GM12878 (cell line): Measurements from ENCODE around the gene ADD2. TPM values are rescaled to one million over a fixed set of nuclear protein-coding genes. Genes with fewer than 3 reads are reported as not detected.

Source experiments
- ATAC-seq: fragments of 200-7000 bp; cut with Tn5 transposase; 3 replicates; pipeline ENCODE4 v1.9.1; 2020; ENCODE audit warnings: mild to moderate bottlenecking, moderate library complexity
- BruUV-seq: library from RNA; stranded (reverse); fragments of 400-500 nt; replicated peaks from 2 replicates; lab custom pipeline; 2021; lab: Mats Ljungman, UMichigan
- CTCF ChIA-PET: fragments of 300-600 bp; sonication (Branson Sonifier 250); formaldehyde crosslinking; extraction: SDS; loops from one replicate; lab custom pipeline; 2021; ENCODE audit warnings: inconsistent platforms; lab: Yijun Ruan, JAX
- POLR2A ChIA-PET: fragments of 350-600 bp; formaldehyde crosslinking; extraction: SDS; loops from one replicate; lab custom pipeline; 2021; ENCODE audit warnings: inconsistent platforms; lab: Charles Lee
- RAD21 ChIA-PET: fragments of 300-600 bp; sonication (Branson Sonifier 250); formaldehyde crosslinking; loops from one replicate; lab custom pipeline; 2023; ENCODE audit warnings: antibody characterized with exemption; ENCODE audit not compliant: unreplicated experiment; lab: Charles Lee
- SMC1A ChIA-PET: fragments of 300-600 bp; sonication (Branson Sonifier 250); formaldehyde crosslinking; loops from one replicate; lab custom pipeline; 2023; ENCODE audit not compliant: unreplicated experiment, uncharacterized antibody; lab: Charles Lee
- DNase-seq: peaks from one replicate; pipeline ENCODE4 v3.0.0-alpha.2; 2011; ENCODE audit warnings: low read depth, low spot score
- FAIRE-seq: peaks from 3 replicates; lab custom pipeline; 2011; peaks lifted over from hg19 to GRCh38; lab: Jason Lieb, UNC
- H2AFZ ChIP-seq: 2 replicates; pipeline ENCODE4 v1.6.0; 2011; ENCODE audit warnings: low read depth, low read length, control low read depth; ENCODE audit not compliant: control insufficient read depth
- H3K27ac ChIP-seq: 2 replicates; pipeline ENCODE4 v1.5.1; 2011; ENCODE audit warnings: control low read depth; ENCODE audit not compliant: control insufficient read depth, insufficient read depth
- H3K27me3 ChIP-seq, 2 experiments: replicated peaks in 1 of 2; 2 replicates each; pipeline versions ENCODE4 v1.6.0 to v1.6.1; 2011; ENCODE audit warnings: low read length in 1 of 2; ENCODE audit not compliant: control insufficient read depth in 2 of 2, insufficient read depth in 2 of 2
- H3K36me3 ChIP-seq, 2 experiments: 2 replicates each; pipeline ENCODE4 v1.5.1; 2011; ENCODE audit warnings: low read length in 1 of 2; ENCODE audit not compliant: control insufficient read depth in 2 of 2, insufficient read depth in 2 of 2
- H3K4me1 ChIP-seq: 2 replicates; pipeline ENCODE4 v1.6.1; 2011; ENCODE audit warnings: mild to moderate bottlenecking, low read length, moderate library complexity, mixed read lengths; ENCODE audit not compliant: control insufficient read depth, insufficient read depth
- H3K4me2 ChIP-seq: 2 replicates; pipeline ENCODE4 v1.6.0; 2011; ENCODE audit warnings: control low read depth; ENCODE audit not compliant: control insufficient read depth, insufficient read depth
- H3K4me3 ChIP-seq: fragments of 200-600 bp; sonication (generic); 2 replicates; pipeline ENCODE4 v1.5.1; 2016
- H3K79me2 ChIP-seq: 2 replicates; pipeline ENCODE4 v1.6.0; 2011; ENCODE audit warnings: low read length; ENCODE audit not compliant: control insufficient read depth, insufficient read depth
- H3K9ac ChIP-seq: 2 replicates; pipeline ENCODE4 v1.8.0; 2011; ENCODE audit warnings: low read length, control low read depth, mixed read lengths; ENCODE audit not compliant: control insufficient read depth, insufficient read depth
- H3K9me3 ChIP-seq: replicated peaks from 3 replicates; pipeline ENCODE4 v1.5.1; 2011; ENCODE audit warnings: mild to moderate bottlenecking, low read length; ENCODE audit not compliant: control insufficient read depth, insufficient read depth
- H4K20me1 ChIP-seq: 2 replicates; pipeline ENCODE4 v1.6.0; 2011; ENCODE audit not compliant: control insufficient read depth, insufficient read depth
- HDAC6 ChIP-seq: fragments of 200-600 bp; sonication (generic); IDR thresholded peaks from one replicate; pipeline ENCODE4 v1.8.0; 2017; ENCODE audit warnings: antibody characterized with exemption; ENCODE audit not compliant: unreplicated experiment
- NBN ChIP-seq: fragments of 450-650 bp; IDR thresholded peaks from 2 replicates; pipeline ENCODE4 v1.6.1; 2016
- NKRF ChIP-seq: fragments of 450-650 bp; conservative IDR thresholded peaks from 2 replicates; pipeline ENCODE4 v1.6.1; 2017; ENCODE audit warnings: mild to moderate bottlenecking, moderate library complexity
- RBBP5 ChIP-seq: fragments of 200-600 bp; sonication (generic); conservative IDR thresholded peaks from 2 replicates; pipeline ENCODE4 v1.6.1; 2016
- SMAD5 ChIP-seq: IDR thresholded peaks from 2 replicates; pipeline ENCODE4 v1.6.1; 2016; ENCODE audit warnings: antibody characterized with exemption, low read depth
- SREBF2 ChIP-seq: IDR thresholded peaks from 2 replicates; pipeline ENCODE4 v1.6.1; 2012; ENCODE audit warnings: mild to moderate bottlenecking, low read length
- TBL1XR1 ChIP-seq: IDR thresholded peaks from 2 replicates; pipeline ENCODE4 v1.6.1; 2012; ENCODE audit warnings: low read depth, low read length, improper control_type of control experiment
- TCF3 ChIP-seq: IDR thresholded peaks from 2 replicates; pipeline ENCODE4 v1.6.1; 2012; ENCODE audit warnings: low read depth, mild to moderate bottlenecking, low read length, borderline replicate concordance; ENCODE audit not compliant: insufficient read depth
- ZBED1 ChIP-seq: IDR thresholded peaks from 2 replicates; pipeline ENCODE4 v1.6.1; 2016; ENCODE audit warnings: borderline replicate concordance
- WGBS: methylation state at CpG from one replicate; pipeline ENCODE4 v1.1.6; 2016; ENCODE audit warnings: low lambda C conversion rate; ENCODE audit not compliant: insufficient replicate concordance, insufficient coverage; ENCODE audit errors: missing lambda C conversion rate; 5-methylcytosine and 5-hydroxymethylcytosine counted together
- in situ Hi-C: fragments of 300-500 bp; cut with MboI; formaldehyde crosslinking; loops from 9 replicates; pipeline ENCODE4 v1.14.3; 2018; ENCODE audit warnings: mixed read lengths
- intact Hi-C: fragments of 100-400 bp; cut with micrococcal nuclease; formaldehyde crosslinking; loops from one replicate; pipeline ENCODE4 v1.14.2; 2022; ENCODE audit not compliant: unreplicated experiment
- polyA plus RNA-seq, 11 experiments: library from polyadenylated mRNA; depleted of rRNA in 4 of 11; unstranded in 6 of 11; stranded (reverse) in 5 of 11; fragments of >200 nt; fragmentation: Nextera tagmentation in 4 of 11; fragmentation: Illumina TruSeq in 1 of 11; extraction: Ambion mirVana in 4 of 11; extraction: Trizol in 1 of 11; gene quantifications; 1 replicate in 1 of 11; 2 replicates in 10 of 11; pipeline versions ENCODE4 v1.2.1 to v1.2.3, GENCODE V29; 2011 to 2016; ENCODE audit warnings: inconsistent platforms in 2 of 11, missing spikeins in 2 of 11, low read depth in 1 of 11
- total RNA-seq, 4 experiments: library from RNA; depleted of rRNA in 3 of 4; stranded (reverse); fragments of >200 nt in 3 of 4; fragmentation: Illumina TruSeq in 1 of 4; extraction: Trizol in 1 of 4; gene quantifications; 2 replicates each; pipeline versions ENCODE4 v1.2.1 to v1.2.3, GENCODE V29; 2013 to 2021
- TF ChIP-seq, protein P1 (sequence below): IDR thresholded peaks from 2 replicates; pipeline ENCODE4 v1.6.1; 2012; ENCODE audit warnings: mild to moderate bottlenecking, low read depth, low read length
- TF ChIP-seq, protein P2 (sequence below): fragments of 450-650 bp; IDR thresholded peaks from 2 replicates; pipeline ENCODE4 v1.6.1; 2017; ENCODE audit warnings: low read depth, mild to moderate bottlenecking, moderate library complexity
- TF ChIP-seq, protein P3 (sequence below): IDR thresholded peaks from 2 replicates; pipeline ENCODE4 v1.6.1; 2011; ENCODE audit warnings: low read depth, low read length, improper control_type of control experiment, borderline replicate concordance
- TF ChIP-seq, protein P4 (sequence below): IDR thresholded peaks from 2 replicates; pipeline ENCODE4 v1.6.1; 2012; ENCODE audit warnings: low read length, inconsistent platforms

The ADD2 gene
- total and polyA plus RNA-seq, 10 of the 15 experiments (the other 5 are each of a cell fraction or from before 2014, with no cell fraction given) = 0.05 to 0.13 (median 0.08) TPM; not detected in 7

GRCh38 chr2:70801607-70802263, 33.7 kb upstream of the ADD2 start (continued):
- TF ChIP-seq, protein P1, sequence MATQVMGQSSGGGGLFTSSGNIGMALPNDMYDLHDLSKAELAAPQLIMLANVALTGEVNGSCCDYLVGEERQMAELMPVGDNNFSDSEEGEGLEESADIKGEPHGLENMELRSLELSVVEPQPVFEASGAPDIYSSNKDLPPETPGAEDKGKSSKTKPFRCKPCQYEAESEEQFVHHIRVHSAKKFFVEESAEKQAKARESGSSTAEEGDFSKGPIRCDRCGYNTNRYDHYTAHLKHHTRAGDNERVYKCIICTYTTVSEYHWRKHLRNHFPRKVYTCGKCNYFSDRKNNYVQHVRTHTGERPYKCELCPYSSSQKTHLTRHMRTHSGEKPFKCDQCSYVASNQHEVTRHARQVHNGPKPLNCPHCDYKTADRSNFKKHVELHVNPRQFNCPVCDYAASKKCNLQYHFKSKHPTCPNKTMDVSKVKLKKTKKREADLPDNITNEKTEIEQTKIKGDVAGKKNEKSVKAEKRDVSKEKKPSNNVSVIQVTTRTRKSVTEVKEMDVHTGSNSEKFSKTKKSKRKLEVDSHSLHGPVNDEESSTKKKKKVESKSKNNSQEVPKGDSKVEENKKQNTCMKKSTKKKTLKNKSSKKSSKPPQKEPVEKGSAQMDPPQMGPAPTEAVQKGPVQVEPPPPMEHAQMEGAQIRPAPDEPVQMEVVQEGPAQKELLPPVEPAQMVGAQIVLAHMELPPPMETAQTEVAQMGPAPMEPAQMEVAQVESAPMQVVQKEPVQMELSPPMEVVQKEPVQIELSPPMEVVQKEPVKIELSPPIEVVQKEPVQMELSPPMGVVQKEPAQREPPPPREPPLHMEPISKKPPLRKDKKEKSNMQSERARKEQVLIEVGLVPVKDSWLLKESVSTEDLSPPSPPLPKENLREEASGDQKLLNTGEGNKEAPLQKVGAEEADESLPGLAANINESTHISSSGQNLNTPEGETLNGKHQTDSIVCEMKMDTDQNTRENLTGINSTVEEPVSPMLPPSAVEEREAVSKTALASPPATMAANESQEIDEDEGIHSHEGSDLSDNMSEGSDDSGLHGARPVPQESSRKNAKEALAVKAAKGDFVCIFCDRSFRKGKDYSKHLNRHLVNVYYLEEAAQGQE = no peak
- TF ChIP-seq TBL1XR1 = no peak

GRCh38 chr2:70799706-70800105, 31.7 kb upstream of the ADD2 start:
- ChIA-PET POLR2A (no interaction called here), SMC1A (no interaction called here), CTCF (no interaction called here), RAD21 (no interaction called here)
- no peak overlapping the region for H2AFZ ChIP-seq
- intact Hi-C loops = no loop called here
- no peaks in the 10 kb centered on the region for H3K36me3 ChIP-seq
- FAIRE-seq (no peak), ATAC-seq (no peak), DNase-seq (no peak)
- no peak overlapping the region for H3K9ac ChIP-seq
- WGBS = 29% methylated on average over 2 of the region's 2 CpGs
- BruUV-seq = no TSS peak
- no peaks in the 10 kb centered on the region for H3K79me2 ChIP-seq
- H3K27ac ChIP-seq = no peak overlapping the region
- in situ Hi-C loops = no loop called here
- H3K4me3 ChIP-seq = no peak overlapping the region
- H3K27me3 ChIP-seq = 0 out of 4 replicates have a peak, but pooled peaks cover 0 to 3% of the 10 kb centered on the region in 2 experiments
- H3K4me1 ChIP-seq = no peaks in the 10 kb centered on the region
- H4K20me1 ChIP-seq = no peaks in the 10 kb centered on the region
- no peak overlapping the region for H3K4me2 ChIP-seq
- H3K9me3 ChIP-seq = peaks cover 5% of the 10 kb centered on the region; the same call in 1 of the 3 replicates
- TF ChIP-seq SREBF2 (no peak), ZBED1 (no peak), NBN (no peak), RBBP5 (no peak), TCF3 (no peak), NKRF (no peak), SMAD5 (no peak), HDAC6 (no peak)
- TF ChIP-seq, protein P2, sequence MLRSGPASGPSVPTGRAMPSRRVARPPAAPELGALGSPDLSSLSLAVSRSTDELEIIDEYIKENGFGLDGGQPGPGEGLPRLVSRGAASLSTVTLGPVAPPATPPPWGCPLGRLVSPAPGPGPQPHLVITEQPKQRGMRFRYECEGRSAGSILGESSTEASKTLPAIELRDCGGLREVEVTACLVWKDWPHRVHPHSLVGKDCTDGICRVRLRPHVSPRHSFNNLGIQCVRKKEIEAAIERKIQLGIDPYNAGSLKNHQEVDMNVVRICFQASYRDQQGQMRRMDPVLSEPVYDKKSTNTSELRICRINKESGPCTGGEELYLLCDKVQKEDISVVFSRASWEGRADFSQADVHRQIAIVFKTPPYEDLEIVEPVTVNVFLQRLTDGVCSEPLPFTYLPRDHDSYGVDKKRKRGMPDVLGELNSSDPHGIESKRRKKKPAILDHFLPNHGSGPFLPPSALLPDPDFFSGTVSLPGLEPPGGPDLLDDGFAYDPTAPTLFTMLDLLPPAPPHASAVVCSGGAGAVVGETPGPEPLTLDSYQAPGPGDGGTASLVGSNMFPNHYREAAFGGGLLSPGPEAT = no peak
- TF ChIP-seq, protein P3, sequence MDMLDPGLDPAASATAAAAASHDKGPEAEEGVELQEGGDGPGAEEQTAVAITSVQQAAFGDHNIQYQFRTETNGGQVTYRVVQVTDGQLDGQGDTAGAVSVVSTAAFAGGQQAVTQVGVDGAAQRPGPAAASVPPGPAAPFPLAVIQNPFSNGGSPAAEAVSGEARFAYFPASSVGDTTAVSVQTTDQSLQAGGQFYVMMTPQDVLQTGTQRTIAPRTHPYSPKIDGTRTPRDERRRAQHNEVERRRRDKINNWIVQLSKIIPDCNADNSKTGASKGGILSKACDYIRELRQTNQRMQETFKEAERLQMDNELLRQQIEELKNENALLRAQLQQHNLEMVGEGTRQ = no peak
- TF ChIP-seq, protein P4, sequence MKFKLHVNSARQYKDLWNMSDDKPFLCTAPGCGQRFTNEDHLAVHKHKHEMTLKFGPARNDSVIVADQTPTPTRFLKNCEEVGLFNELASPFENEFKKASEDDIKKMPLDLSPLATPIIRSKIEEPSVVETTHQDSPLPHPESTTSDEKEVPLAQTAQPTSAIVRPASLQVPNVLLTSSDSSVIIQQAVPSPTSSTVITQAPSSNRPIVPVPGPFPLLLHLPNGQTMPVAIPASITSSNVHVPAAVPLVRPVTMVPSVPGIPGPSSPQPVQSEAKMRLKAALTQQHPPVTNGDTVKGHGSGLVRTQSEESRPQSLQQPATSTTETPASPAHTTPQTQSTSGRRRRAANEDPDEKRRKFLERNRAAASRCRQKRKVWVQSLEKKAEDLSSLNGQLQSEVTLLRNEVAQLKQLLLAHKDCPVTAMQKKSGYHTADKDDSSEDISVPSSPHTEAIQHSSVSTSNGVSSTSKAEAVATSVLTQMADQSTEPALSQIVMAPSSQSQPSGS = no peak
